Measurements from ENCODE around the gene SYNPO. TPM values are rescaled to one million over a fixed set of nuclear protein-coding genes. Genes with fewer than 3 reads are reported as not detected.
A peak's percentile ranks its signal among the peaks of the same experiment; 100 is the strongest.

The SYNPO gene
- total RNA-seq = 5.6 and 6.6 TPM in 2 replicates
- polyA plus RNA-seq = 9.8 and 10.5 TPM in 2 replicates
- 25.0 and 50.9 TPM in 2 replicates for polyA plus RNA-seq (2012)
- polyA minus RNA-seq (ENCODE audit: low replicate concordance) = 115 and 181 TPM in 2 replicates

DNA sequence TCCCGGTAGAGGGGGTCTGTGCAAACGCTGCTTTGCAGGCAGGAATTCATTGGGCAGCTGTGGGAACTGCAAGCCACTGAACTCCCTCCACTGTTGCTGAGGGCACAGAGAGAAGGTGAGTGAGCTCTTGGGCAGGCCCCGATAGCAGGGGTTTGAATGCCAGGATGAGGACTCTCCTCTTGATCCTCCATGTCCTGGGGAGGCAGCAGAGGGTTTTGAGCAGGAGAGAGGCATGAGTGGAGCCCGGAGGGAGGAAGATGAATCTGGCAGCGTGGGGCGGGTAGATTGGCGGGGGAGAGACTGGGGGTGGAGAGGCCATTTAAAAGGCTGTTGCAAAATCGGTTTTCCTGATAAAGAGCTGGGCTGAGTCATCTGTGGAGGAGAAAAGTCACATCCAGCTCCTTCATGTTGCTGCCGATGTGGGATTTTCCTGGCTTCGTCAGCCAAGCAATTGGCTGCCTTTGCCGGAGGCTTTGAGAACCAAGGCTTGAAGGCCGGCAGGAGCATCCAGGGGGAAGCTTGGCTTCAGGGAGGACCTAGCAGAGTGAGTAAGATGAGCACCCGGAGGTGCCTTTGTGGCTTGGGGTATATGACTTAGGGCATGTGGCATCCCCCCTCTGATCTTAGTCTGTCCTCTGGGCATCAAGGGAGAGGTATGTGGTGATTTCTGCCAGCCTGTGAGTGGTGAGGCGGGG is at the start of gene SYNPO:
Gene SYNPO (plus strand): TSS at position 350 of the 695 bp plus-strand sequence. CDS start 7,616 bp downstream, outside the sequence.
- Histone ChIP-seq H3K4me1 (ENCODE audit: control insufficient read depth, extremely low read depth, insufficient read depth, low read length) (peaks cover 66% of the 10 kb centered on the region), H3K36me3 (ENCODE audit: control insufficient read depth, insufficient read depth, low read length) (no peaks in the 10 kb centered on the region), H3K4me2 (ENCODE audit: extremely low read depth, insufficient read depth, low read length) (peak within 1 kb of the TSS; percentile 88), H3K27ac (ENCODE audit: insufficient read depth, low read length) (peak within 1 kb of the TSS; percentile 89), H4K20me1 (ENCODE audit: control insufficient read depth, extremely low read depth, insufficient read depth, low read length) (no peaks in the 10 kb centered on the region), H3K9me3 (ENCODE audit: control insufficient read depth, insufficient read depth, low read depth, low read length) (no peaks in the 10 kb centered on the region), H3K4me3 (replicated peaks in 1 of 4; ENCODE audit: control extremely low read depth in 1 of 4, insufficient read depth in 1 of 4, low read depth in 3 of 4, low read length in 4 of 4) (peak within 1 kb of the TSS; percentile 37 to 59 (median 49)), H3K79me2 (ENCODE audit: control insufficient read depth, insufficient read depth, low read length) (no peaks in the 10 kb centered on the region), H2AFZ (ENCODE audit: low read length) (no peak within 1 kb of the TSS), H3K27me3 (ENCODE audit: control insufficient read depth, insufficient read depth, low read length) (no peaks in the 10 kb centered on the region), H3K9ac (ENCODE audit: insufficient read depth, low read length) (peak within 1 kb of the TSS; percentile 46)
- DNase-seq (ENCODE audit: low read depth in 2 of 2) = peak; percentile 95 to 97
- no peak for TF ChIP-seq EZH2 (IDR thresholded peaks at IDR 0.05; ENCODE audit: low read length, missing control alignments)
- TF ChIP-seq, protein P1, sequence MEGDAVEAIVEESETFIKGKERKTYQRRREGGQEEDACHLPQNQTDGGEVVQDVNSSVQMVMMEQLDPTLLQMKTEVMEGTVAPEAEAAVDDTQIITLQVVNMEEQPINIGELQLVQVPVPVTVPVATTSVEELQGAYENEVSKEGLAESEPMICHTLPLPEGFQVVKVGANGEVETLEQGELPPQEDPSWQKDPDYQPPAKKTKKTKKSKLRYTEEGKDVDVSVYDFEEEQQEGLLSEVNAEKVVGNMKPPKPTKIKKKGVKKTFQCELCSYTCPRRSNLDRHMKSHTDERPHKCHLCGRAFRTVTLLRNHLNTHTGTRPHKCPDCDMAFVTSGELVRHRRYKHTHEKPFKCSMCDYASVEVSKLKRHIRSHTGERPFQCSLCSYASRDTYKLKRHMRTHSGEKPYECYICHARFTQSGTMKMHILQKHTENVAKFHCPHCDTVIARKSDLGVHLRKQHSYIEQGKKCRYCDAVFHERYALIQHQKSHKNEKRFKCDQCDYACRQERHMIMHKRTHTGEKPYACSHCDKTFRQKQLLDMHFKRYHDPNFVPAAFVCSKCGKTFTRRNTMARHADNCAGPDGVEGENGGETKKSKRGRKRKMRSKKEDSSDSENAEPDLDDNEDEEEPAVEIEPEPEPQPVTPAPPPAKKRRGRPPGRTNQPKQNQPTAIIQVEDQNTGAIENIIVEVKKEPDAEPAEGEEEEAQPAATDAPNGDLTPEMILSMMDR (conservative IDR thresholded peaks at IDR 0.05 in 1 of 2, IDR thresholded peaks at IDR 0.05 in 1 of 2; ENCODE audit: low read depth in 1 of 2, low read length in 2 of 2) = no peak

GRCh38 chr5:150590979-150591695 is 49.3 kb upstream of the SYNPO start:
- TF ChIP-seq, protein P1 (conservative IDR thresholded peaks at IDR 0.05 in 1 of 2, IDR thresholded peaks at IDR 0.05 in 1 of 2; ENCODE audit: low read depth in 1 of 2, low read length in 2 of 2) = no peak
- no peak for TF ChIP-seq EZH2 (IDR thresholded peaks at IDR 0.05; ENCODE audit: low read length, missing control alignments)
- Histone ChIP-seq H3K9ac (ENCODE audit: insufficient read depth, low read length) (no peak overlapping the region), H3K27me3 (ENCODE audit: control insufficient read depth, insufficient read depth, low read length) (peaks cover 2% of the 10 kb centered on the region), H2AFZ (ENCODE audit: low read length) (no peak overlapping the region), H3K36me3 (ENCODE audit: control insufficient read depth, insufficient read depth, low read length) (no peaks in the 10 kb centered on the region), H4K20me1 (ENCODE audit: control insufficient read depth, extremely low read depth, insufficient read depth, low read length) (no peaks in the 10 kb centered on the region), H3K27ac (ENCODE audit: insufficient read depth, low read length) (no peak overlapping the region), H3K9me3 (ENCODE audit: control insufficient read depth, insufficient read depth, low read depth, low read length) (no peaks in the 10 kb centered on the region), H3K4me3 (replicated peaks in 1 of 4; ENCODE audit: control extremely low read depth in 1 of 4, insufficient read depth in 1 of 4, low read depth in 3 of 4, low read length in 4 of 4) (no peak overlapping the region), H3K4me2 (ENCODE audit: extremely low read depth, insufficient read depth, low read length) (no peak overlapping the region), H3K4me1 (ENCODE audit: control insufficient read depth, extremely low read depth, insufficient read depth, low read length) (peaks cover 4% of the 10 kb centered on the region), H3K79me2 (ENCODE audit: control insufficient read depth, insufficient read depth, low read length) (no peaks in the 10 kb centered on the region)
- peak in 1 of 2 donors; percentile 52 for DNase-seq (ENCODE audit: low read depth in 2 of 2)

DNA sequence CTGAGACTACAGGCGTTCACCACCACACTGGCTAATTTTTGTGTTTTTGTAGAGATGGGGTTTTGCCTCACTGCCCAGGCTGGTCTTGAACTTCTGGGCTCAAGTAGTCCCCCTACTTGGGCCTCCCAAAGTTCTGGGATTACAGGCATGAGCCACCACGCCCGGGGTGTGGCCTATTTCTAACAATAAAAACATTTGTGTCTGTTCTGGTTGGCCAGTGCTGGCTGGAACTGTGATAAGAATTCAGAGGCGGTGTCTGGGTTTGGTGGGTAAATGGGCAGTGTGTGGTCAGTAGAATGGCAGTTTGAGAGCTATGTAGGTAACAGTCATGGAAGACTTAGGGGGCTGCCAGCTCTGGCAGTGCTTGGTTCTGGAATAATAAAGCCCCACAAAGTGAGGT is 46.9 kb upstream of the SYNPO start:
- Histone ChIP-seq H4K20me1 (ENCODE audit: control insufficient read depth, extremely low read depth, insufficient read depth, low read length) (no peaks in the 10 kb centered on the region), H3K79me2 (ENCODE audit: control insufficient read depth, insufficient read depth, low read length) (no peaks in the 10 kb centered on the region), H3K36me3 (ENCODE audit: control insufficient read depth, insufficient read depth, low read length) (no peaks in the 10 kb centered on the region), H2AFZ (ENCODE audit: low read length) (no peak overlapping the region), H3K4me3 (replicated peaks in 1 of 4; ENCODE audit: control extremely low read depth in 1 of 4, insufficient read depth in 1 of 4, low read depth in 3 of 4, low read length in 4 of 4) (no peak overlapping the region), H3K9ac (ENCODE audit: insufficient read depth, low read length) (no peak overlapping the region), H3K27ac (ENCODE audit: insufficient read depth, low read length) (no peak overlapping the region), H3K4me1 (ENCODE audit: control insufficient read depth, extremely low read depth, insufficient read depth, low read length) (peaks cover 4% of the 10 kb centered on the region), H3K4me2 (ENCODE audit: extremely low read depth, insufficient read depth, low read length) (no peak overlapping the region), H3K27me3 (ENCODE audit: control insufficient read depth, insufficient read depth, low read length) (peaks cover 2% of the 10 kb centered on the region), H3K9me3 (ENCODE audit: control insufficient read depth, insufficient read depth, low read depth, low read length) (no peaks in the 10 kb centered on the region)
- peak in 1 of 2 donors; percentile 41 for DNase-seq (ENCODE audit: low read depth in 2 of 2)
- TF ChIP-seq, protein P1 (conservative IDR thresholded peaks at IDR 0.05 in 1 of 2, IDR thresholded peaks at IDR 0.05 in 1 of 2; ENCODE audit: low read depth in 1 of 2, low read length in 2 of 2) = no peak
- TF ChIP-seq EZH2 (IDR thresholded peaks at IDR 0.05; ENCODE audit: low read length, missing control alignments) = no peak

Data from fibroblast of lung (primary cell).